Omental fat pad (tissue), 4 donors: Measurements from ENCODE around the gene CPLX3. TPM values are rescaled to one million over a fixed set of nuclear protein-coding genes. Genes with fewer than 3 reads are reported as not detected.

Experiments
- ATAC-seq: fragments of 150-250 bp; one replicate; pipeline ENCODE4 v1.9.1; 2016; ENCODE audit warnings: mild to moderate bottlenecking, moderate library complexity; ENCODE audit not compliant: low FRiP score
- DNase-seq: peaks from one replicate; pipeline ENCODE4 v3.0.0-alpha.2; 2019; ENCODE audit warnings: low spot score
- CTCF ChIP-seq, 3 donors: fragments of 450-650 bp; IDR thresholded peaks; one replicate each; pipeline ENCODE4 v1.5.1; 2016 to 2017; ENCODE audit warnings: antibody characterized with exemption in 3 of 3, mild to moderate bottlenecking in 3 of 3, moderate library complexity in 2 of 3
- total RNA-seq, 4 donors: library from RNA; depleted of rRNA; stranded (reverse); fragments of >200 nt; gene quantifications; one replicate each; pipeline ENCODE4 v1.1.0, GENCODE V29; 2016

CPLX3 gene
- total RNA-seq, 4 donors from 2014 or later, result not detected

GRCh38 chr15:74789741-74790079 is 36.7 kb upstream of the CPLX3 start:
- DNase-seq (no peak), ATAC-seq (no peak)
- no peak for TF ChIP-seq CTCF (IDR thresholded peaks at IDR 0.05)

GRCh38 chr15:74790080-74790916 is 36.1 kb upstream of the CPLX3 start:
- TF ChIP-seq CTCF (IDR thresholded peaks at IDR 0.05), result no peak
- DNase-seq (no peak), ATAC-seq (no peak)

GRCh38 chr15:74791007-74791406 is 35.4 kb upstream of the CPLX3 start:
- ATAC-seq, result no peak
- no peak for DNase-seq
- TF ChIP-seq CTCF (IDR thresholded peaks at IDR 0.05), result no peak

- DNase-seq (no peak), ATAC-seq (no peak)
- TF ChIP-seq CTCF (IDR thresholded peaks at IDR 0.05), result no peak
Observed at GRCh38 chr15:74791667-74792066, 34.8 kb upstream of the CPLX3 start.

GRCh38 chr15:74792227-74793016 is 34.0 kb upstream of the CPLX3 start:
- no peak for DNase-seq
- TF ChIP-seq CTCF (IDR thresholded peaks at IDR 0.05), result no peak

GRCh38 chr15:74793135-74794028 is 33.0 kb upstream of the CPLX3 start:
- ATAC-seq (no peak), DNase-seq (no peak)
- TF ChIP-seq CTCF (IDR thresholded peaks at IDR 0.05), result no peak

More at GRCh38 chr15:74792227-74793016, 34.0 kb upstream of the CPLX3 start:
- no peak for ATAC-seq
